Osteoblast (primary cell): Measurements from ENCODE around the gene FHIT. TPM values are rescaled to one million over a fixed set of nuclear protein-coding genes. Genes with fewer than 3 reads are reported as not detected.

ENCODE experiments used
- DNase-seq: peaks from one replicate; pipeline ENCODE4 v3.0.0; 2011; ENCODE audit warnings: low spot score, mixed read lengths; ENCODE audit not compliant: insufficient read length; ENCODE audit errors: missing footprints
- H2AFZ ChIP-seq: 2 replicates; pipeline ENCODE4 v1.6.0; 2011; ENCODE audit warnings: mild to moderate bottlenecking, low read length
- H3K27ac ChIP-seq: 2 replicates; pipeline ENCODE4 v1.5.1; 2011; ENCODE audit warnings: mild to moderate bottlenecking, low read depth, low read length, moderate library complexity
- H3K27me3 ChIP-seq: 2 replicates; pipeline ENCODE4 v1.6.0; 2012; ENCODE audit warnings: mild to moderate bottlenecking, control low read depth, inconsistent platforms, low read length, moderate library complexity; ENCODE audit not compliant: insufficient read depth
- H3K36me3 ChIP-seq: 2 replicates; pipeline ENCODE4 v1.5.1; 2011; ENCODE audit warnings: mild to moderate bottlenecking, low read length, control low read depth, moderate library complexity; ENCODE audit not compliant: insufficient read depth
- H3K4me1 ChIP-seq: 2 replicates; pipeline ENCODE4 v1.5.1; 2011; ENCODE audit warnings: mild to moderate bottlenecking, low read length, control low read depth, moderate library complexity; ENCODE audit not compliant: insufficient read depth
- H3K4me2 ChIP-seq: 2 replicates; pipeline ENCODE4 v1.6.0; 2011; ENCODE audit warnings: mild to moderate bottlenecking, low read length; ENCODE audit not compliant: insufficient read depth
- H3K4me3 ChIP-seq: fragments of 200-600 bp; sonication (generic); 3 replicates; pipeline ENCODE4 v1.5.1; 2012; ENCODE audit warnings: mild to moderate bottlenecking, low read length, inconsistent platforms; ENCODE audit not compliant: insufficient read depth
- H3K79me2 ChIP-seq: 2 replicates; pipeline ENCODE4 v1.6.0; 2012; ENCODE audit warnings: mild to moderate bottlenecking, low read length, control low read depth, inconsistent platforms; ENCODE audit not compliant: insufficient read depth
- H3K9me3 ChIP-seq: 2 replicates; pipeline ENCODE4 v1.5.1; 2011; ENCODE audit warnings: low read depth, low read length, control low read depth
- H4K20me1 ChIP-seq: 2 replicates; pipeline ENCODE4 v1.6.0; 2012; ENCODE audit warnings: mild to moderate bottlenecking, low read length, control low read depth; ENCODE audit not compliant: insufficient read depth
- CTCF ChIP-seq: IDR thresholded peaks from 2 replicates; pipeline ENCODE4 v1.5.1; 2011; ENCODE audit warnings: mild to moderate bottlenecking, low read depth, low read length, moderate library complexity; ENCODE audit errors: extremely low read depth
- total RNA-seq: library from RNA; depleted of rRNA; stranded (reverse); fragments of >200 nt; gene quantifications from 2 replicates; pipeline ENCODE4 v1.2.3, GENCODE V29; 2012

The FHIT gene
- total RNA-seq, 1 donor: 3.3 TPM

GRCh38 chr3:61008153-61008997, 242.9 kb downstream of the FHIT start:
- Histone ChIP-seq H3K27ac (no peak overlapping the region), H3K4me3 (no peak overlapping the region), H3K36me3 (no peaks in the 10 kb centered on the region), H3K4me2 (no peak overlapping the region), H3K79me2 (no peaks in the 10 kb centered on the region), H3K9me3 (no peaks in the 10 kb centered on the region), H2AFZ (no peak overlapping the region), H4K20me1 (no peaks in the 10 kb centered on the region), H3K27me3 (no peaks in the 10 kb centered on the region), H3K4me1 (no peaks in the 10 kb centered on the region)
- no peak for DNase-seq
- no peak for TF ChIP-seq CTCF

GRCh38 chr3:61005591-61005990, 245.7 kb downstream of the FHIT start:
- Histone ChIP-seq H3K36me3 (no peaks in the 10 kb centered on the region), H3K4me2 (no peak overlapping the region), H3K79me2 (no peaks in the 10 kb centered on the region), H3K9me3 (no peaks in the 10 kb centered on the region), H3K4me3 (no peak overlapping the region), H3K27ac (no peak overlapping the region), H3K4me1 (no peaks in the 10 kb centered on the region), H2AFZ (no peak overlapping the region), H4K20me1 (no peaks in the 10 kb centered on the region), H3K27me3 (no peaks in the 10 kb centered on the region)
- DNase-seq: no peak
- no peak for TF ChIP-seq CTCF

GRCh38 chr3:60998858-60999257, 252.4 kb downstream of the FHIT start:
- no peaks in the 10 kb centered on the region for H4K20me1 ChIP-seq
- no peaks in the 10 kb centered on the region for H3K4me1 ChIP-seq
- TF ChIP-seq CTCF: no peak
- no peaks in the 10 kb centered on the region for H3K27me3 ChIP-seq
- H3K4me3 ChIP-seq: no peak overlapping the region
- no peaks in the 10 kb centered on the region for H3K36me3 ChIP-seq
- no peak overlapping the region for H2AFZ ChIP-seq
- H3K9me3 ChIP-seq: no peaks in the 10 kb centered on the region
- no peak overlapping the region for H3K27ac ChIP-seq
- H3K4me2 ChIP-seq: no peak overlapping the region
- H3K79me2 ChIP-seq: no peaks in the 10 kb centered on the region
- no peak for DNase-seq

GRCh38 chr3:60992395-60992794, 258.9 kb downstream of the FHIT start:
- H3K36me3 ChIP-seq: no peaks in the 10 kb centered on the region
- H3K9me3 ChIP-seq: no peaks in the 10 kb centered on the region
- DNase-seq: no peak
- H3K79me2 ChIP-seq: no peaks in the 10 kb centered on the region
- H3K4me2 ChIP-seq: no peak overlapping the region
- H3K27me3 ChIP-seq: no peaks in the 10 kb centered on the region
- no peak for TF ChIP-seq CTCF
- no peak overlapping the region for H3K27ac ChIP-seq
- H4K20me1 ChIP-seq: no peaks in the 10 kb centered on the region
- H3K4me3 ChIP-seq: no peak overlapping the region
- no peaks in the 10 kb centered on the region for H3K4me1 ChIP-seq
- H2AFZ ChIP-seq: no peak overlapping the region
